Mammary microvascular endothelial cell (primary cell): ENCODE results near the gene OR10A6. TPM values are rescaled to one million over a fixed set of nuclear protein-coding genes. Genes with fewer than 3 reads are reported as not detected.

Experiments used
- total RNA-seq: library from RNA; depleted of rRNA; stranded (reverse); fragments of >200 nt; gene quantifications from 2 replicates; pipeline ENCODE4 v1.2.3, GENCODE V29; 2015

OR10A6 gene
- total RNA-seq, result not detected in 2 replicates

GRCh38 chr11:7931168-7931567 lies at the start of gene OR10A6:
Gene OR10A6 (minus strand): TSS chr11:7931268. CDS start chr11:7928662, 2,606 bp downstream.

GRCh38 chr11:7965386-7965785 lies 34.3 kb upstream of the OR10A6 start, which contains the start of gene NLRP10:
Gene NLRP10 (minus strand): TSS chr11:7965447. CDS start chr11:7963495, 1,952 bp downstream.

GRCh38 chr11:7941608-7942007 lies 10.5 kb upstream of the OR10A6 start, which contains the start of gene OR10A3:
Gene OR10A3 (minus strand): TSS chr11:7941708. CDS start chr11:7939520, 2,188 bp downstream.

Other genes with a start within 250 kb of the OR10A6 start
- not detected in 2 replicates for gene OVCH2, start 224.8 kb downstream of the OR10A6 start, total RNA-seq
- gene OR5P2, start 134.3 kb downstream of the OR10A6 start, total RNA-seq, result not detected in 2 replicates
- not detected in 2 replicates for gene OR5P3, start 100.4 kb downstream of the OR10A6 start, total RNA-seq
- gene OR10A3, start 10.4 kb upstream of the OR10A6 start, total RNA-seq, result not detected in 2 replicates
- not detected in 2 replicates for gene NLRP10, start 34.2 kb upstream of the OR10A6 start, total RNA-seq
- 326 and 363 TPM in 2 replicates for gene EIF3F, start 56.1 kb upstream of the OR10A6 start, total RNA-seq
- 0.13 and 0.25 TPM in 2 replicates for gene TUB, start 149.9 kb upstream of the OR10A6 start, total RNA-seq
- gene RIC3, start 237.8 kb upstream of the OR10A6 start, total RNA-seq, result not detected in 2 replicates